Measurements from ENCODE around the gene LRRC43. TPM values are rescaled to one million over a fixed set of nuclear protein-coding genes. Genes with fewer than 3 reads are reported as not detected.

Gene LRRC43, protein sequence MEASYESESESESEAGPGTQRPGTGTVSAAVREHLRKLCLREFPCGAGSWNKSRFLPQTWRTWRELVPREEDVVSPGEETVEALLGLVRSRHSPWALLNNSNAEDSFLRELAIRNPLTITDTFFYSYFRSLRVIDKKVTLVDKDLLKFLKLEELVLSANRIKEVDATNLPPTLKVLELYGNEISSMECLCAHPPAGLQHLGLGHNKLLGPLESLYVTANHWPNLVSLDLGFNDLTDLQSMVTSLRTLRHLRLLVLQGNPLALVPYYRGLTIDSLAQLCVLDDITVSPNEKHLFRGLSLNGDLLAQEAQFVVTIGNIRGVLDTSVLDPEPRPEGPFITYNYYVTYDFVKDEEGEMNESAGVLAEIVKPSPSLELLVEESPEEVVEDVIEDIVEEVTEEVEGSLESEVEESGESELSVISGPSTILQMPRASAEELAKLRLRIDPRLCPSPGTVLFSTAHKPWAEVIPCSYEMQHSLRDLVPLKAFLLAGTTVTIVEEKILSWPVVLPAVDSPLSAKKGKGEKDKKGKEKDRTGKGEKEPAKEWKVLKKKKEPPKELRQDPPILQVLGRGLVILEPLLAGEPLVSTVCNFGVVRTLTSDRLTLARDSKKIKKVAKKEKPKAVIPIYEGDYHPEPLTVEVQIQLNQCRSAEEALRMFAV
- total RNA-seq: not detected in 2 replicates

DNA sequence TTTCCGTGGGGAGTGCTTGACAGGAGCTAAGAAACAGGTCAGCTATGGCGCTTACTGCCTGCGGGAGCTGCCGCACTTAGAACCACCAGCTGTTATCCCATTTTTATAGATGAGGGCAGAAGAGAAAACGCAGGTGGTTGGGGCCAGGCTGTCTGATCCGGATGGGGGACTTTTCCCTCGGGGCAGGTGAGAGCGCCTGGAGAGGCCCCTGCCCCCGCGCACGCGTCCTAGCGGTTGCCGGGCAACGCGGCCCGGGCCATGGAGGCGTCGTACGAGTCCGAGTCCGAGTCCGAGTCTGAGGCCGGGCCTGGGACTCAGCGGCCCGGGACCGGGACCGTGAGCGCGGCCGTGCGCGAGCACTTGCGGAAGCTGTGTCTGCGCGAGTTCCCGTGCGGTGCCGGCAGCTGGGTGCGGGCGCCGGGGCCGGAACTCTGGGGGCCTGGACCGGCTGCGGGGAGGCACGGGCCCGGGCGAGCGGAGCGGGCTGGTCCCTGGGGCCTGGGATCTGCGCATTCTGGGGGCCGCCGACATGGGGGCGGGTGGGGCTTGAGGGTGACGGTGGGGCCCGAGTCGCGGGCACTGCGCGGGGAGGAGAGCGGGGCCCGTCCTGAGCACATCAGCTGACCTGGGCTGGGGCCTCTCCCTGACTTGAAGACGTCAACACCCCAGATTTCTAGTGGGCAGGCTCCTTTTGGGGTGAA lies at the start of gene LRRC43:
Gene LRRC43, plus strand, starts transcription at position 237 of the 701 bp plus-strand sequence. Its CDS starts 22 bp downstream, at position 259.
- H3K36me3 Mint-ChIP-seq (ENCODE audit: low read depth): no peaks in the 10 kb centered on the region
- DNase-seq (peak; percentile 47), ATAC-seq (ENCODE audit: low read depth) (peak; percentile 75)
- ChIA-PET CTCF (no interaction called here), POLR2A (interaction anchor here (0.5 to 0.9 kb wide), 3 partner anchors 40 to 502 kb away, joined by 3 to 5 read pairs (median 3); partner anchors contain the start of gene DIABLO)
- H3K4me3 Mint-ChIP-seq: peak within 1 kb of the TSS; percentile 81
- intact Hi-C loops (cut with micrococcal nuclease): no loop called here
- H3K27me3 Mint-ChIP-seq: no peaks in the 10 kb centered on the region
- TF ChIP-seq, protein P1, sequence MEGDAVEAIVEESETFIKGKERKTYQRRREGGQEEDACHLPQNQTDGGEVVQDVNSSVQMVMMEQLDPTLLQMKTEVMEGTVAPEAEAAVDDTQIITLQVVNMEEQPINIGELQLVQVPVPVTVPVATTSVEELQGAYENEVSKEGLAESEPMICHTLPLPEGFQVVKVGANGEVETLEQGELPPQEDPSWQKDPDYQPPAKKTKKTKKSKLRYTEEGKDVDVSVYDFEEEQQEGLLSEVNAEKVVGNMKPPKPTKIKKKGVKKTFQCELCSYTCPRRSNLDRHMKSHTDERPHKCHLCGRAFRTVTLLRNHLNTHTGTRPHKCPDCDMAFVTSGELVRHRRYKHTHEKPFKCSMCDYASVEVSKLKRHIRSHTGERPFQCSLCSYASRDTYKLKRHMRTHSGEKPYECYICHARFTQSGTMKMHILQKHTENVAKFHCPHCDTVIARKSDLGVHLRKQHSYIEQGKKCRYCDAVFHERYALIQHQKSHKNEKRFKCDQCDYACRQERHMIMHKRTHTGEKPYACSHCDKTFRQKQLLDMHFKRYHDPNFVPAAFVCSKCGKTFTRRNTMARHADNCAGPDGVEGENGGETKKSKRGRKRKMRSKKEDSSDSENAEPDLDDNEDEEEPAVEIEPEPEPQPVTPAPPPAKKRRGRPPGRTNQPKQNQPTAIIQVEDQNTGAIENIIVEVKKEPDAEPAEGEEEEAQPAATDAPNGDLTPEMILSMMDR (IDR thresholded peaks at IDR 0.05): no peak
- H3K4me1 Mint-ChIP-seq: peaks cover 20% of the 10 kb centered on the region
- H3K27ac Mint-ChIP-seq: no peak within 1 kb of the TSS
- no peaks in the 10 kb centered on the region for H3K9me3 Mint-ChIP-seq

DNA sequence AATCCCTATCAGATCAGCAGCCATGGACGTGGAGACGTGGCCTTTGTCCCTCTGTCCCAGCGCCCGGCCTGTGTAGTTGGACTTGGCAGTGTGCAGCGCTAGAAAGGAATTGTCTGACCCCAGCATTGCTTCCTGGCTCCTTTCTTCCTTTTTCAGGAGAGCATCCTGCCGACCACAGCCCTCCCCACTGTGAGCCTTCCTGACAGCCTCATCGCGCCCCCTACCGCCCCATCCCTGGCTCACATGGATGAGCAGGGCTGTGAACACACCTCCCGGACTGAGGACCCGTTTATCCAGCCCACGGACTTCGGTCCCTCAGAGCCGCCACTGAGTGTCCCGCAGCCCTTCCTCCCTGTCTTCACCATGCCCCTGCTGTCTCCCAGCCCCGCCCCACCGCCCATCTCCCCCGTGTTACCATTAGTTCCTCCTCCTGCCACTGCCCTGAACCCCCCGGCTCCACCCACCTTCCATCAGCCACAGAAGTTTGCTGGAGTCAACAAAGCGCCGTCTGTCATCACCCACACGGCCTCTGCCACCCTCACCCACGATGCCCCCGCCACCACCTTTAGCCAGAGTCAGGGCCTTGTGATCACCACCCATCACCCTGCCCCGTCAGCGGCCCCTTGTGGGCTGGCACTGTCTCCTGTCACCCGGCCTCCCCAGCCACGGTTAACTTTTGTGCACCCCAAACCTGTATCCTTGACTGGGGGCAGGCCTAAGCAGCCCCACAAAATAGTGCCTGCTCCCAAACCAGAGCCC lies 49.6 kb upstream of the LRRC43 start:
- intact Hi-C loops (cut with micrococcal nuclease): no loop called here
- no peaks in the 10 kb centered on the region for H3K4me1 Mint-ChIP-seq
- H3K27ac Mint-ChIP-seq: no peak overlapping the region

DNA sequence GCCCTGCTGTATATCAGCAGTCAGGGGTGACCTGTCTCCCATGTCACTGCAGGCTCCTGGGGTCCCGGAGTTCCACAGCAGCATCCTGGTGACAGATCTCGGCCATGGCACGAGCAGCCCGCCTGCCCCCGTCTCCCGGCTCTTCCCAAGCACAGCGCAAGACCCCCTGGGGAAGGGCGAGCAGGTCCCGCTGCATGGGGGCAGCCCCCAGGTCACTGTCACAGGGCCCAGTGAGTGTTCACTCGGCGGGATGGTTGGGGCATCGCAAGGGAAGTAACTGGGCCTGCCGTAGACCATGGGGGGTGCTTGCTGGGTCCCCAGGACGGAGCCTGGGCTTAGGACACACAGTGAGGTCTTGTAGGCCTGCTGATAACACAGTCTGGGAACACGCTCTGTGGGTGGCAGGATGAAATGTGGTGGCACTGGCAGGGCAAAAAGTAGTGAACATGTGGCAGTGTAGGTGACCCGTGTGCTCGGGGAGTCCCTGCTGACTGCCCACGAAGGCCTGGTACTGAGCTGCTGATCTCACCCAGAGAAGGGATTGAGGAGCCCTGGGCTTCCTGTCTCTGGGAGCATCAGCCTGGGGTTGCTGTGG lies 47.4 kb upstream of the LRRC43 start:
- Mint-ChIP-seq H3K27me3 (no peaks in the 10 kb centered on the region), H3K9me3 (no peaks in the 10 kb centered on the region), H3K27ac (no peak overlapping the region), H3K36me3 (ENCODE audit: low read depth) (peaks cover 57% of the 10 kb centered on the region), H3K4me1 (no peaks in the 10 kb centered on the region), H3K4me3 (no peak overlapping the region)
- ChIA-PET POLR2A (no interaction called here), CTCF (no interaction called here)
- intact Hi-C loops (cut with micrococcal nuclease): no loop called here
- no peak for DNase-seq
- no peak for ATAC-seq (ENCODE audit: low read depth)
- TF ChIP-seq, protein P1 (IDR thresholded peaks at IDR 0.05): no peak

More for the DNA sequence above, 49.6 kb upstream of the LRRC43 start:
- ATAC-seq (ENCODE audit: low read depth): no peak
- TF ChIP-seq, protein P1 (IDR thresholded peaks at IDR 0.05): no peak
- no peak overlapping the region for H3K4me3 Mint-ChIP-seq
- no peaks in the 10 kb centered on the region for H3K9me3 Mint-ChIP-seq
- CTCF ChIA-PET: interaction anchor here (1.5 to 1.6 kb wide), 2 partner anchors 10 to 57 kb away, joined by 6 to 9 read pairs; no protein-coding TSS in a partner anchor
- H3K27me3 Mint-ChIP-seq: no peaks in the 10 kb centered on the region
- no peak for DNase-seq
- H3K36me3 Mint-ChIP-seq (ENCODE audit: low read depth): peaks cover 64% of the 10 kb centered on the region
- POLR2A ChIA-PET: no interaction called here

DNA sequence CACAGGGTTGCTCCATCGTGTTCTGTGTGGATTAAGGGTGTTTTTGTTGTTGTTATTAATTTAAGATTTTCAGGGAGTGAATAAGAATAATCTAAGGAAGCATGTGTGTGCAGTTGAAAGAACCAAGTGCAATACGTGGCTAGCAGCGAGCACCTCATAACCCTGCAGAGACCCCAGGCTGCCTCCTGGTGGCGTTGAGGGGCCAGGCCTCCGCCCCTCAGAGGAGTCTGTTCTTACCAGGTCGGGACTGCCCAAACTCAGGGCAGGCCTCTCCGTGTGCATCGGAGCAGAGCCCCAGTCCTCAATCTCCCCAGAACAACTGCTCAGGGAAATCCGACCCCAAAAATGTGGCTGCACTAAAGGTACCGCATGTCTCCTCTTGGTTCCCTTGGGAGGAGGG lies 45.7 kb upstream of the LRRC43 start:
- no peaks in the 10 kb centered on the region for H3K4me1 Mint-ChIP-seq
- no peaks in the 10 kb centered on the region for H3K27me3 Mint-ChIP-seq
- no peak for ATAC-seq (ENCODE audit: low read depth)
- DNase-seq: no peak
- CTCF ChIA-PET: no interaction called here
- no peak overlapping the region for H3K4me3 Mint-ChIP-seq
- H3K9me3 Mint-ChIP-seq: no peaks in the 10 kb centered on the region
- POLR2A ChIA-PET: no interaction called here
- intact Hi-C loops (cut with micrococcal nuclease): no loop called here
- TF ChIP-seq, protein P1 (IDR thresholded peaks at IDR 0.05): no peak
- H3K27ac Mint-ChIP-seq: no peak overlapping the region
- peaks cover 58% of the 10 kb centered on the region for H3K36me3 Mint-ChIP-seq (ENCODE audit: low read depth)
